Body of pancreas (tissue), 4 donors: Measurements from ENCODE around the gene FAM107B.

Experiments
- POLR2A ChIP-seq, 3 donors: fragments of 450-650 bp; IDR thresholded peaks; one replicate each; pipeline ENCODE4 v1.6.1; 2016; ENCODE audit warnings: antibody characterized with exemption in 3 of 3, mild to moderate bottlenecking in 2 of 3
- TF ChIP-seq, protein P1 (sequence below), 7 experiments: fragments of 450-650 bp in 4 of 7; fragments of 200-600 bp in 3 of 7; sonication (generic) in 3 of 7; IDR thresholded peaks; one replicate each; pipeline ENCODE4 v1.5.1; 2016 to 2019; ENCODE audit warnings: antibody characterized with exemption in 7 of 7

DNA sequence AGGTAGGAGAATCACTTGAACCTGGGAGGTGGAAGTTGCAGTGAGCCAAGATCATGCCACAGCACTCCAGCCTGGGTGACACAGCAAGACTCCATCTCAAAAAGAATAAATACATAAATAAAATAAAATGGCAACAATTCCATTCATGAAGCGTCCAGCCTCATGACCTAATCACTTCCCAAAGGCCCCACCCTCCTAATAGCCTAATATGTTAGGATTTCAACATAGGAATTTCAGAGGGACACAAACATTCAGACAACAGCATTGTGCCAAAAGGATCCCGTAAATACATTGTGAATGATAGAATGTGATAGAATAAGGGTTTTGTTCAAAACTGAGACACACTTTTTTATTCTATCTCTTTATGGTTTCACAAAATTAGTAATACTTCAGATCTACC, 90.3 kb downstream of the FAM107B start:
- TF ChIP-seq, protein P1, sequence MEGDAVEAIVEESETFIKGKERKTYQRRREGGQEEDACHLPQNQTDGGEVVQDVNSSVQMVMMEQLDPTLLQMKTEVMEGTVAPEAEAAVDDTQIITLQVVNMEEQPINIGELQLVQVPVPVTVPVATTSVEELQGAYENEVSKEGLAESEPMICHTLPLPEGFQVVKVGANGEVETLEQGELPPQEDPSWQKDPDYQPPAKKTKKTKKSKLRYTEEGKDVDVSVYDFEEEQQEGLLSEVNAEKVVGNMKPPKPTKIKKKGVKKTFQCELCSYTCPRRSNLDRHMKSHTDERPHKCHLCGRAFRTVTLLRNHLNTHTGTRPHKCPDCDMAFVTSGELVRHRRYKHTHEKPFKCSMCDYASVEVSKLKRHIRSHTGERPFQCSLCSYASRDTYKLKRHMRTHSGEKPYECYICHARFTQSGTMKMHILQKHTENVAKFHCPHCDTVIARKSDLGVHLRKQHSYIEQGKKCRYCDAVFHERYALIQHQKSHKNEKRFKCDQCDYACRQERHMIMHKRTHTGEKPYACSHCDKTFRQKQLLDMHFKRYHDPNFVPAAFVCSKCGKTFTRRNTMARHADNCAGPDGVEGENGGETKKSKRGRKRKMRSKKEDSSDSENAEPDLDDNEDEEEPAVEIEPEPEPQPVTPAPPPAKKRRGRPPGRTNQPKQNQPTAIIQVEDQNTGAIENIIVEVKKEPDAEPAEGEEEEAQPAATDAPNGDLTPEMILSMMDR (IDR thresholded peaks at IDR 0.05), result no peak
- TF ChIP-seq POLR2A (IDR thresholded peaks at IDR 0.05), result no peak
